Gastroesophageal sphincter (tissue), 3 donors: Measurements from ENCODE around the gene AHDC1.

Experiments
- CTCF ChIP-seq, 4 experiments: fragments of 200-600 bp in 2 of 4; fragments of 450-650 bp in 2 of 4; sonication (generic) in 1 of 4; IDR thresholded peaks; one replicate each; pipeline ENCODE4 v1.5.1; 2017 to 2019; ENCODE audit warnings: antibody characterized with exemption in 4 of 4, mild to moderate bottlenecking in 2 of 4, moderate library complexity in 2 of 4
- EP300 ChIP-seq: sonication (generic); formaldehyde crosslinking; IDR thresholded peaks from one replicate; pipeline ENCODE4 v1.6.1; 2017; ENCODE audit warnings: antibody characterized with exemption, mild to moderate bottlenecking
- POLR2A ChIP-seq, 2 donors: fragments of 450-650 bp; IDR thresholded peaks; one replicate each; pipeline ENCODE4 v1.6.1; 2017; ENCODE audit warnings: antibody characterized with exemption in 2 of 2, mild to moderate bottlenecking in 2 of 2, moderate library complexity in 1 of 2
- POLR2AphosphoS5 ChIP-seq: sonication (generic); formaldehyde crosslinking; IDR thresholded peaks from one replicate; pipeline ENCODE4 v1.6.1; 2017; ENCODE audit warnings: antibody characterized with exemption

GRCh38 chr1:27628712-27629111, 24.8 kb upstream of the AHDC1 start:
- TF ChIP-seq CTCF (IDR thresholded peaks at IDR 0.05) (no peak), POLR2AphosphoS5 (no peak), EP300 (no peak), POLR2A (IDR thresholded peaks at IDR 0.05) (no peak)
